ENCODE measurements around the gene TINAG. TPM values are rescaled to one million over a fixed set of nuclear protein-coding genes. Genes with fewer than 3 reads are reported as not detected.
"Not testable (repeated sequence)": the region's sequence is repeated elsewhere in the genome, so short reads cannot be mapped to it uniquely, and the experiment has no call there.

TINAG gene
- total RNA-seq, 1 experiment from 2014 or later = not detected

- no peak for DNase-seq (ENCODE audit: extremely low read depth, low read depth)
Measured at GRCh38 chr6:54307439-54307910, 766 bp upstream of the TINAG start.

- no peak for DNase-seq (ENCODE audit: extremely low read depth, low read depth)
Measured at GRCh38 chr6:54308986-54309315, 710 bp downstream of the TINAG start.

- no peak for DNase-seq (ENCODE audit: extremely low read depth, low read depth)
Measured at GRCh38 chr6:54310377-54311152, 2.3 kb downstream of the TINAG start.

GRCh38 chr6:54315656-54316055 is 7.4 kb downstream of the TINAG start:
- DNase-seq (ENCODE audit: extremely low read depth, low read depth) = no peak

- no peak for DNase-seq (ENCODE audit: extremely low read depth, low read depth)
Measured at GRCh38 chr6:54320871-54321270, 12.6 kb downstream of the TINAG start.

- no peak for DNase-seq (ENCODE audit: extremely low read depth, low read depth)
Measured at GRCh38 chr6:54327631-54328030, 19.4 kb downstream of the TINAG start.

GRCh38 chr6:54331571-54331970 is 23.3 kb downstream of the TINAG start:
- DNase-seq (ENCODE audit: extremely low read depth, low read depth) = not testable (repeated sequence)

GRCh38 chr6:54335871-54336270 is 27.6 kb downstream of the TINAG start:
- peak; percentile 41 for DNase-seq (ENCODE audit: extremely low read depth, low read depth)

- DNase-seq (ENCODE audit: extremely low read depth, low read depth) = no peak
Measured at GRCh38 chr6:54353975-54354374, 45.7 kb downstream of the TINAG start.

- no peak for DNase-seq (ENCODE audit: extremely low read depth, low read depth)
Measured at GRCh38 chr6:54354608-54355007, 46.4 kb downstream of the TINAG start.

- DNase-seq (ENCODE audit: extremely low read depth, low read depth) = no peak
Measured at GRCh38 chr6:54357141-54357540, 48.9 kb downstream of the TINAG start.

- no peak for DNase-seq (ENCODE audit: extremely low read depth, low read depth)
Measured at GRCh38 chr6:54361188-54361587, 52.9 kb downstream of the TINAG start.

- DNase-seq (ENCODE audit: extremely low read depth, low read depth) = no peak
Measured at GRCh38 chr6:54361734-54362133, 53.5 kb downstream of the TINAG start.

- no peak for DNase-seq (ENCODE audit: extremely low read depth, low read depth)
Measured at GRCh38 chr6:54366667-54367327, 58.6 kb downstream of the TINAG start.

- no peak for DNase-seq (ENCODE audit: extremely low read depth, low read depth)
Measured at GRCh38 chr6:54377776-54378175, 69.5 kb downstream of the TINAG start.

GRCh38 chr6:54386295-54386694 is 78.1 kb downstream of the TINAG start:
- DNase-seq (ENCODE audit: extremely low read depth, low read depth) = no peak

- no peak for DNase-seq (ENCODE audit: extremely low read depth, low read depth)
Measured at GRCh38 chr6:54390362-54390761, 82.1 kb downstream of the TINAG start.

- no peak for DNase-seq (ENCODE audit: extremely low read depth, low read depth)
Measured at GRCh38 chr6:54391577-54391976, 83.3 kb downstream of the TINAG start.

GRCh38 chr6:54403096-54403495 is 94.9 kb downstream of the TINAG start:
- no peak for DNase-seq (ENCODE audit: extremely low read depth, low read depth)

GRCh38 chr6:54404791-54405190 is 96.5 kb downstream of the TINAG start:
- DNase-seq (ENCODE audit: extremely low read depth, low read depth) = no peak

- no peak for DNase-seq (ENCODE audit: extremely low read depth, low read depth)
Measured at GRCh38 chr6:54411767-54412166, 103.5 kb downstream of the TINAG start.

GRCh38 chr6:54415517-54415916 is 107.3 kb downstream of the TINAG start:
- no peak for DNase-seq (ENCODE audit: extremely low read depth, low read depth)
